Cardiac septum (tissue), 1 donor: Measurements from ENCODE around the gene KCNJ10. TPM values are rescaled to one million over a fixed set of nuclear protein-coding genes. Genes with fewer than 3 reads are reported as not detected.
A peak's percentile ranks its signal among the peaks of the same experiment; 100 is the strongest.

Experiments
- DNase-seq: peaks from one replicate; pipeline ENCODE4 v3.0.0-alpha.2; 2020; ENCODE audit warnings: low spot score
- intact Hi-C: fragments of 100-400 bp; cut with DNase I; formaldehyde crosslinking; loops from one replicate; pipeline ENCODE4 v1.14.0; 2022
- total RNA-seq: library from RNA; stranded (reverse); fragmentation: NEBNext Ultra II Directional; extraction: Animal tissue kit (Norgen Biotek cat#: 25700); gene quantifications from one replicate; pipeline ENCODE4 v1.2.1, GENCODE V29; 2021
- donor health status: DM: no; HTN: no; CAD: no.

Gene KCNJ10
- total RNA-seq, 1 donor from 2014 or later = 0.05 TPM

DNA sequence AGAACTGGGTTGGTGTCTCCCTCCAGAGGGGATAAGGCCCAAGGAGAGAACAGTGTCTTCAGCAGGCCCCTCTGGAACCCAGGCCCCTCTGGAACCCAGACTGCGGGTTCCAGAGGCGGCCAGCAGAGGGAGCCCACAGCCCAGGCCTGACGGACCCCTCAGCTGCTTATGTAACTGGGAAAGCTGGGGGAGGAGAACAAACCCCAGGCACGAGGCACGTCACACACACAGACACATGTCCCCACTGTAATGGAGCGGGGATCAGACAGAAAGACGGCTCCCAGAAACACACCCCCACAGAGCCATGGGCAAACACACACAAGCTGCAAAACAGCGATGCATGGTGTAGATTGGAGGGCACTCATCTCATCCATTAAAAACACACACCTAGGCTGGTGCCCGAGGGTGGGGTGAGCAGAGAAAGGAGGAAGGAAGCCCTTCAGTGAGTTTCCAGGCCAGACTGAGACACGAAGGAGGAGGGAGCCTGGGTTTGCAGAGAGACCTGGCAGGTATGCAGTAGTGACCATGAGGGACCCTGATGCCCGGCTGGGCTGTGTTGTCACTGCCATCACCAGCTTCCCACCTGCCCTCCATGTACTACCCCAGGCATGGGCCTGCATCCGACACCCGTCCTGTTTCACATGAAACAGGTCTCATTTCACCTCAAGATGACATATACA is 31.2 kb upstream of the KCNJ10 start:
- intact Hi-C loops = loop anchor here (1.0 to 5.0 kb wide), 6 partner anchors 91 to 276 kb away; partner anchors contain the start of gene PEA15
- peak; percentile 86 for DNase-seq

- intact Hi-C loops = loop anchor here (2.0 to 5.0 kb wide), 4 partner anchors 107 to 277 kb away; partner anchors contain the start of gene PEA15
Observed at GRCh38 chr1:160099716-160100375, 29.9 kb upstream of the KCNJ10 start.

DNA sequence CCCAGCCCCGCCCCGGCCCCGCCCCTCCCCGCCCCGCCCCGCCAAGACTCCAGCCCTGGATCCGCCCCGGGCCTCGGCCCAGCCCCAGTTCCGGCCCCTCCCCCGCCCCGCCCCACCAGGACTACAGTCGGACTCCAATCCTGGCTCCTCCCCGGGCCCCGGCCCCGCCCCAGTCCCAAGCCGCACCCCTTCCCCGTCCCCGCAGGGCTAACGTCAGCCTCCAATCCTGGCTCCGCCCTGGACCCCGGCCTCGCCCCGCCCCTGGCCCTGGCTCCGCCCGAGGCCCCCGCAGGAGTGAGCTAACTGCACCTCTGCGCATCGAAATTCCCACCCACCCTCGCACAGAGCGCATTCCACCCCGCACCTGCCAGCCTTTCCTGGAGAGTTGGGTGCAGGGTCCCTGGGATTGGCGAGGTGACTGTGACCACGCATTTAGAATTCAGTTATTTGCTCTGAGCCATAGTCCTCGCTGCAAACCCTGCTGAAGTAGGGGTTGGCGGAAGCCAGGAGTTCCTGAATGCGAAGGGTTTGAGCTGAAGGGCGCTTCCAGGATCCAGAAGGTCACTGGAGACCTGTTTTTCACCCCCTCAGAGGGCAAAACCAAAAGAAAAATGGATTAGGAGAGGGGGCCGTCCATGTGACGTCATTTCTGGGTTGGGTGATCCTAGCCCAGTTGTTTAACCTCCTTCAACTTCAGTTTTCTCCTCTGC is 29.0 kb upstream of the KCNJ10 start:
- intact Hi-C loops = no loop called here

More at GRCh38 chr1:160099716-160100375, 29.9 kb upstream of the KCNJ10 start:
- DNase-seq = no peak

GRCh38 chr1:160097911-160098851 is 28.2 kb upstream of the KCNJ10 start, which contains the start of gene IGSF8:
Gene IGSF8, minus strand, starts transcription at chr1:160098619. Its CDS starts 147 bp downstream, at chr1:160098472.
- intact Hi-C loops = no loop called here
- peak; percentile 94 for DNase-seq

More for the DNA sequence above, 29.0 kb upstream of the KCNJ10 start:
- DNase-seq = peak; percentile 99

DNA sequence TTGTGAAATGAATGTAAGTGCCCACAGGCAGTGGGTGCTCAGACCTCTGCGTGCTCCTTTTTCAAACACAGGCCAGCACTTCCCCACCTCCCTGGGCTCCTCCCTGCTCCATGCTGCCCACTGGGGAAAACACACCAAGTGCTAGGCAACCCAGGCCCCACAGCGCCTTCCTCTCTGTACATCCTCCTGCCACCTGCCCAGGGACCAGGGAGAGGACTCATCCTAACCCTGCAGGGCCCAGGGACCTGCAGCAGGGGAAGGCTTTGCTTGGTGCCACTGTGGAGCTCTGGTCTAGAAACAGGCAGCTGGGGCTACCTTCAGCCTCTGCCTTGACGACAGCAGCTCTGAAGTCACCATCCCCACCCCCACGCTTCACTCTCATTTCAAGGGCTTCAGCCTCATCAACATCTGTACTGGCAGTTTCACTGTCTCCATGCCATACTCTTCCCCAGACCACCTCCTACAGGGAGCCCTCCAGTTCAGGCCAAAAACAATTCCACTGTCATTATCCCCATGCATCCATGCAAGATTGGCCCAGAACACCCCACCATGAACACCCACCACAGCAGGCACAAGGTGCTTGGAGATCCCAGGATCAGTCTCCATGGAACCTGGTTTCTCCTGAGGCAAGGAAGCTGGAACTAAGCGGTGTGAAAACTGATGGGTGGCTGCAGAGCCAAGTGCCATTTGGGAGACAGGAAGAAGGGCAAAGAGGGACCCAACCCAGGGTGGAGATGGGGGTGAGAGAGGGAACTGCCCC is 27.4 kb upstream of the KCNJ10 start:
- intact Hi-C loops = no loop called here
- no peak for DNase-seq

- intact Hi-C loops = no loop called here
- DNase-seq = no peak
Observed at GRCh38 chr1:160096274-160097116, 26.5 kb upstream of the KCNJ10 start.

GRCh38 chr1:160095382-160096105 is 25.6 kb upstream of the KCNJ10 start:
- intact Hi-C loops = no loop called here
- DNase-seq = no peak

- intact Hi-C loops = no loop called here
- no peak for DNase-seq
Observed at GRCh38 chr1:160094806-160095205, 24.8 kb upstream of the KCNJ10 start.

DNA sequence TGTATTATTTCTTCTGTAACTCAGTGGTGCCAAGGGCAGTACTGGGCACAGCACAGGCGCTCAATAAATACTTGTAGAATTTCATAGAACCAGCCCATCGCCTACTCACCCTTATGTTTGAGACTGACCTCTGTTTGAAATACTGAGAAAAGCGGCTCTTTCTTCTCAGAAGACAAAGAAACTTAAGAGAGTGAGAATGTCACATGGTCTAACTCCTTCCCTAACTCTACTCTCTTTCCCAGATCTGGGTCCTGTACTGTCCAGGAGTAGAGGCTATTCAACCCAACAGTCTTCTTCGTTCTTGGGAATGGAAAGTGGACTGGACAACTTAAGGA is 24.3 kb upstream of the KCNJ10 start:
- no peak for DNase-seq
- intact Hi-C loops = no loop called here

DNA sequence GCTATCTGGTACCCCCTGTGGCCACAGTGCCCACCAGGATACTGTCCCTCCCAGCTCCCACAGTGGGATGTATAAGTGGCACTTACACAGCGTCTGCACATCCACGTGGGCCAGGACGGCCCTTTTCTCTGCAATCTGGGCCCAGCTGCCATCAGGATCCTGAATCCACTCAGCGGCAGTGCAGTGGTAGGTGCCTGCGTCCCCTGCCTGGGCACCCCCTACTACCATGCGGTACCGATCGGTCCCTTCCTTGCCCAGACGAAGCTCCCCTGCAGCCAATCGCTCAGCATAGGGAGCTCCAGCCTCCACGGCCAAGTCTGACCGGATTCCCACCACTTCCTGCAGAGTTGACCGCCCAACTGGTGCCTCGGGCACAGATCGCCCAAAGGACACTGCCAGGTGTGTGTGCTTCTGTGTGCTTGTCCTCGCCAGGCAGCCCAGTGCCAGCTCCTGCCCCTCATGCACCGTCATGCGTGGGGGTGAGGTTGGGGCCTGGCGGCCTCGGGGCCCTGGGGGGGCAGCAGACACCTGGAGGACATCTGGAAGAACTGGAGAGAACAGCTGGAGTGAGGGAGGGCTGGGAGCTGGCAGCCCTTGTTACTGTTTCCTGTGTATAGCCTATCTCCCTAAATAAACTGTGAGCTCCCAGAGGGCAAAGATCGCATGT is 23.8 kb upstream of the KCNJ10 start:
- intact Hi-C loops = no loop called here
- no peak for DNase-seq

GRCh38 chr1:160093069-160093395 is 23.1 kb upstream of the KCNJ10 start:
- intact Hi-C loops = no loop called here
- no peak for DNase-seq

DNA sequence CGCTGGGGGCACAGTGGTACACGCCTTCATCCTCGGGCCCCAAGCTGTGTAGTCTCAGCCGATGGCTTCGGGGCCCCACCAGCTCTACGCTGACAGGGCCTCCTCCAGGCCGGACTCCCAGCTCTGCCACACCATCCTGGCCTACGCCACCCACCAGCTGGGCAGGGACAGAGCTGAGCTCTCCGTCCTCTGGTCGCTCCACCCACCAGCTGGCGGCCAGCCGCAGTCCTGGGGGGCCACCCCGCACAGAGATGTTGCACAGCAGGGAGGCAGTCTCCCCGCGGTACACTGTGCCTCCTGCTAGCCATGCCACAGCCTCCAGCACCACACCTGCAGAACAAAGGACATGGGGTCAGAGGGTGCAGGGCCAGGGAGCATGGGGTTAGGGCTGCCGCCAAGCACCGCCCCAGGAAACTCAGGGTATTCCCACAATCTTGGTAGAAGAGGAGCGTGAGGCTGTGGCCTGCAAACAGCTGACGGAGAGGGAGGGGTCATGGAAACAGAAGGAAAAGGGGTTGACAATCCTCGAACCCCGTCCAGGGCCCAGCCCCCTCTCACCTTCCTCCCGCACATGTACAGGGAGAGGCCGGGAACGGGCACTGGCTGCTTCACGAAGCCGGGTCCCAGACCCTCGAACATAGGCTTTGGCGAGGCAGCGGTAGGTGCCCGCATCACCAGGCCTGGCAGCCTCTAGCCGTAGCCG is 22.6 kb upstream of the KCNJ10 start:
- intact Hi-C loops = no loop called here
- no peak for DNase-seq

DNA sequence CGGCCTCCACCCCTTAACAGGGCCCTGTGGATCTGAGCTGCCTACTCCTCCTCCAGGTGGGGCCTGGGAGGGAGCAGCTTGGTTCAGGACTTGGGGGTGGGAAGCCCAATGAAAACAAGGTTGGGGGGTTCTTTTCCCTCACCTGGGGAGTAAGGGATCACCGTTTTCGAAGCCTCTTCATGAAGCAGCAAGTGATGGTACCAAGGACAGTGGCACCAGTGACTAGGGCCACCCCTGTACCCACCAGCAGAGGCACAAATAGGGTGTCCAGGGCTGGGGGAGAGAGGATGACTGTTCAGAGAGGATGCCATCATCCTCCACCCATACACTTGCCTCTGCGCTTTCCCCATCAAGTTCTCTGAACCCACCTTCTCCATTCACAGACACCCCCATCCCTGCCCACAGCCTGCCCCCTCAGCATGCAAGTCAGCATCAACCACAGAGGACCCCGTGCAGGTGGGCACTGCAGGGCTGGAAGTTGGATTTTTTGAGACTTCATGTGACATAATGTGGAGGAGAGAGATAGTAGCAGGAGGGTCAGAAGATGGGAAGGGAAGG is 21.8 kb upstream of the KCNJ10 start:
- intact Hi-C loops = no loop called here
- DNase-seq = no peak

GRCh38 chr1:160090760-160091159 is 20.8 kb upstream of the KCNJ10 start:
- intact Hi-C loops = no loop called here
- no peak for DNase-seq

- intact Hi-C loops = loop anchor here (5.0 kb wide), 1 partner anchor 287 kb away; no protein-coding TSS in a partner anchor
- DNase-seq = no peak
Observed at GRCh38 chr1:160089883-160090282, 19.9 kb upstream of the KCNJ10 start.
